ENCODE measurements around the gene CHST3.
"Not testable (repeated sequence)": the region's sequence is repeated elsewhere in the genome, so short reads cannot be mapped to it uniquely, and the experiment has no call there.

CHST3 gene

DNA sequence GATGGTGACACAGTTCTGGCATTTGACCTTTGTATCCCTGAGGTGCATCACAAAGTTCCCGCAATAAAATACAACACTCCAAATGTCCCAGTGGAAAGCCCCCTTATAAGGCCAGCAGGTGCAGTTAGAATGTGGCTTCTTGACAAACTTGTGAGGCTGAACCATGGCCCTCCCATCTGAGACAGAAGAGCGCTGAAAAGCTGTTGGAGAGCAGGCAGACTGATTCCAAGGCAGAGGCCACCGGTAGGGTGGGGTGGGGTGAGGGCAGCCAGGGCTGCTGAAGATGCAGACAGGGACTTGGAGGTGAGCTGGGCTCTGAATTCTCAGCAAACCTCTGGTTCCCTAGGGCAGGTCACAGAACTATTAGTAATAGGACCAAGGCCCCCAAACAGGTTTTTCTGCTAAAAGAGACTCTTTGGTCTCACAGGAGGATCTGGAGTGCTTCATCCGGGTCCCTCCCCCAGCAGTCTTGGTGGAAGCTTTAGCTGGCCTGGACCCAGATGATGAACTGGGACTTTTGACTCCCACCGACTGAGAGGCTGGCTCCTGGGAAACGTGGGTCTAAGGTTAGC, 15.6 kb upstream of the CHST3 start:
- no peak for DNase-seq (ENCODE audit: low read depth in 1 of 2, low spot score in 1 of 2)

DNA sequence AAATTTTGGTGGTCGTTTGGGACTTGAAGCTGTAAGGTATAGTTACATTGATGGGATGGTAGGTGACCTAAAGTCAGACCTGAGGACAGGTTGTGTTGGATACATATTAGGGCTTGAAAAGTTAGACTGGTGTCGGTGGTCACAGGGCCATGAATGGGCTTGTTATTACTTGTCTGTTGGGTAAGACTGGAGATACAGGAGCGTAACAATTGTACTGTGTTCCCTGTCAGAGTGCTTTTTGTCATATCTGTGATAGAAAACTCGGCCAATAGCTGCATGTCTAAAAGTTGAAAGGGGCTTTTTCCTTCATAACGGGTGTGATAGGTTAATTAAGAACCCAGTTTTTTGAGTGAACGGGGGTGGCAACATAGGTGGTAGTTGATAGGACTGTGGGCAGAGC, 13.5 kb upstream of the CHST3 start:
- no peak for DNase-seq (ENCODE audit: low read depth in 1 of 2, low spot score in 1 of 2)

DNA sequence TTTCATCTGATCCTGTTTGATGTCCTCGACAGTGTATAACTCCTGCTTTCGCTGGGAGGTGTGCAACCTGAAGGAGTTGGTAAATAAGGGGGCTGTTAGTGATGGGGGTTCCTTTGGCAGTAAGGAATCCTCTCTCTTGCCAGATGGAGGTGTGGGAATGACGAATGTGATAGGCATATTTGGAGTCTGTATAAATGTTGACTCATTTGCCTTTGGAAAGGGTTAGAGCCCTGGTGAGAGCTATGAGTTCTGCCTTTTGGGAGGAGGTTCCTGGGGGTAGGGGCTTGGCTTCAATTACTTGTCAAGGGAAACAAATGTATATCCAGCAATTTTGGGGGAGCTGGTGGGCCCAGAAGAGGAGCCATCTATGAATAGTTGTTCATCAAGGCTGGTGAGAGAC, 11.4 kb upstream of the CHST3 start:
- no peak for DNase-seq (ENCODE audit: low read depth in 1 of 2, low spot score in 1 of 2)

DNA sequence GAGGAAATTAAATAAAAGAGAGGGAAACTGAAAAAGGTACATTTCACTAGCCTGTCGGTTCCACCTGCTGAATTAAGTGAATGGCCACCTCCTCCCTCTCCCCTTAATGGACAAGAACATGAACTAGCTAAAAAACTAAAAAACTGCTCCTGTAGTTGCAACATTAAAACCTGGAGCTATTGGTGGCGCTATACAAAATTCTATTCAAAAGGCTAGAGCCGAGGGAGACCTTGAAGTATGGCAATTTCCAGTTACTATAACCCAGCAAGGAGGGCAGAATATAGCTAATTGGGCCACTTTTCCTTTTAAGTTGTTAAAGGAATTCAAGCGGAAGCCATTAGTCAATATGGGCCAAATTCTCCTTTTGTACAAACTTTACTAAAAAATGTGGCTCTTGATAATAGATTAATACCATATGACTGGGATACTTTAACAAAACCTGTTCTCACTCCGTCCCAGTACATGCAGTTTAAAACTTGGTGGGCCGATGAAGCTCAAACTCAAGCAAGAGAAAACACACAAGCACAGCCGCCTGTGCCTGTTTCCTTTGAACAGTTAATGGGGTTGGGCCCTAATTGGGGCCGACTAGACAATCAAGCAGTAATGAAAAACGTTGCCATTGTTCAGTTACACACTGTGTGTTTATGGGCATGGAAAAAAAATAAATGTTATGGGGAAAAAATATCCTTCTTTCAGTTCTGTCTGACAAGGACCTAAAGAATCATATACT, 6.5 kb upstream of the CHST3 start:
- DNase-seq (ENCODE audit: low read depth in 1 of 2, low spot score in 1 of 2) = no peak

DNA sequence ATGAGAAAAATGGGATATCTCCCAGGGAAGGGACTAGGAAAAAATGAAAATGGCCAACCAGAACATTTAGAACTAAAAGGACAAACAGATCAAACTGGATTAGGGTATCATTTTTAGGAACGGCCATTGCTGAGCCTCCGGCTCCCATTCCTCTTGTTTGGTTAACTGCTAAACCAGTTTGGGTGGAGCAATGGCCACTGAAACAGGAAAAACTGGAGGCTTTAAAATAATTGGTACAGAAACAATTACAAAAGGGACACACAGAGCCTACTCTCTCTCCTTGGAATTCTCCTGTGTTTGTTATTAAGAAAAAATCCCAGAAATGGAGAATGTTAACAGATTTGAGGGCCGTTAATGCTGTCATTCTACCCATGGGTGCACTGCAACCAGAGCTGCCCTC, 4.7 kb upstream of the CHST3 start:
- no peak for DNase-seq (ENCODE audit: low read depth in 1 of 2, low spot score in 1 of 2)

DNA sequence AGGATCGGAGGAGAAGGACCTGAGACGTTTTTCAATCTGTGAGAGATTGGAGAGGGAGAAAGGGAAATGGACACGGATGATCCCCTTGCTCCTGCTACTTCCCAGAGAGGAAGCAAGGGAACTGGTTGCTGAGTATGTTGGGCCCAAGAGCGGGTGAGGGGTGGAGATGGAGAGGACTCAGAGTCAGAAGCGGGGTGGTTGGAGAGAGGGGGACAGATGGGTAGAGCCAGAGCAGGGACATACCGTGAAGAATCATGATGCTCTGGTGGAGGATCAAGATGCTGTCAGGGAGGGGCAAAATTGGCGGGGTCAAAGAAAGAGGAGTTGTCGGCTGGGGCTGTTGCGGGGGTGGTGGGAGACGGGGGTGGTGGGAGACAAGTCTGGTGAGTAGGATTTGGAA, 2.4 kb upstream of the CHST3 start:
- DNase-seq (ENCODE audit: low read depth in 1 of 2, low spot score in 1 of 2) = no peak

DNA sequence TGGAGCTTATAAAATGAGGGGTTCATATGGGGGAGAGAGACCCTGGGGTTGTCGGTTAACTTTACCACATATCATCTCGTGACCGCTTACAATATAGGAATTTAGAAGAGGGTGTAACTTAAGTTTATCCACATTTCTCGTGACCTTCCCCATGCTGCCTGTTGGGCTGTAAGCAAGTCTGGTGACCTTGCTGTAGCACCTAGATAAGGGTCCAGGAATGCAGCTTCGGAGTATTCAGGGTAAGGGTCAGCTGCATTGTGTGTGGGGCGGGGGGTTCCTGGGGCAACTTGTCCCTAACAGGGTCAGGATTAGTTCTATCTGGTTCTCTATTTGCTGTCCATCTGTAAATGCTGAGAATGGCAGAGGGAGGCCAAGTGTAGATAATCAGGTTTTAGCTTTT, 1.3 kb upstream of the CHST3 start:
- no peak for DNase-seq (ENCODE audit: low read depth in 1 of 2, low spot score in 1 of 2)

DNA sequence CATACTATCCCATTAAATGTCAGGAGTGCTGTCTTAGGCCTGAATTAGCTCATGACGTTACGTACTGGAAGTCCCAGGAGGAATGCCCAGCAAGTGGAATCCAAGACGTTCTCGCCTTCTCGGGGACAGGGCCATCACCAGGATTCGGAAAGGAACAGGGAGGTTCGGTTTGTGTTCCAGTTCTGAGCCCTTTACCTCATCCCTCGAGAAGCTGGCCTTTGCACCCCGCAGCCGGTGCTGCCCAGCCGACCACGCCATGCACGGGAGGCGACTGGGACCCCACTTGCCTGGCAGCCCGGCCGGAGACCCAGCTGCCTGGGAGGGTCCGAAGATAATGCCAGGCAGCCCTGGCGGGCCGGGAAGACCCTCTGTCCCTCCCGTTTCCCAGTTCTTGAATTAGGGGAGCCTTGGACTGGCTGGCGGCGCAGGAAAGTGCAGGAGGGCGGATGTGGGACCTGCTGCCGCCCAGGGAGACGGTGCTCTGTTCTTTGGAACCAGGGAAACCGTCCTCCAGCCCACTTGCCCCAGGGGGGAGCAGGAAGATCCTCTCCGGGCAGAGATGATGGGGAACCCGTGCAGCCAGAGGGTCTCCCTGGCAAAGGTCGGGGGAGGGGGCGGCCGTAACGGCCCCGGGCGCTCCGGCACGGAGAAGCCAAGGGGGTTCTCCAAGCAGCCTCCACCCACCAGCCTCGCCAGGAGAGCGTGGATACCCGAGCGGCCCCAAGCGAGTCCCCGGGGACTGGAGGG, 671 bp upstream of the CHST3 start:
- DNase-seq (ENCODE audit: low read depth in 1 of 2, low spot score in 1 of 2) = no peak

DNA sequence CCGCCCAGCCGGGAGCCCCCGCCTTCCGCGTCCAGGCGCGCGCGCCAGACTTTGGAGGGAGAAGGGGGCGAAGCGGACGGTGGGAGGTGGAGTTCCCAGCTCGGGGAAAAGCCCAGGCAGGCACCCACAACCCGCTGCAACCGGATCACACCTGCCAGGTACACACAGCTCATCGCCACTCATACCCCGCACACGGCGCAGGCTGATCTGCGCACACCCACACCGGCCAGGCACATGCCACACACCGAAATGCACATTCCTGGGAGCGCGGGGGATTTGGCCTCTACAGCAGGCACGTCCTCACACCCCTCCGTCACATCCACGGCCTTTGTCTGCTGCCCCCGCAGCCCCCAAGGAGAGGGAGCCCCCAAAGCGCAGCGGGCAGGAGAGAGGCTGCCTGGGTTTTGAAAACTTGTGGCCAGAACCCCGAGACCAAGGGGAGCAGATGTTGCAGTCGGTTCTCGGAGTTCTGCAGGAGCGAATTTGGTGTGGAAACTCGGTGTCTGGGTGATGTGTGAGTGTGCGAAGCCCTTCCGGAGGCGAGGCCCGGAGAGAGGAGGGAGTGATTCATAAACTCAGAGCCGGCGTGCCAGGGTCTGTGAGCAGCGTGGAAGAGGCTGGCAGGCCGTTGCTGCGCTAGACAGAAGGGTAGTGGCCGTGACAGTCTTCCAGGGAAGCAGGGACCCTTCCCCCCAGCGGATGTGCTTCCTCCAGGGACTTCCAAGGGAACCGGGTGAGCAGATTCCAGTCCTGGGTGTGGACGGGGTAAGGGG, 734 bp downstream of the CHST3 start:
- peak in 1 of 2 donors; percentile 34 for DNase-seq (ENCODE audit: low read depth in 1 of 2, low spot score in 1 of 2)

DNA sequence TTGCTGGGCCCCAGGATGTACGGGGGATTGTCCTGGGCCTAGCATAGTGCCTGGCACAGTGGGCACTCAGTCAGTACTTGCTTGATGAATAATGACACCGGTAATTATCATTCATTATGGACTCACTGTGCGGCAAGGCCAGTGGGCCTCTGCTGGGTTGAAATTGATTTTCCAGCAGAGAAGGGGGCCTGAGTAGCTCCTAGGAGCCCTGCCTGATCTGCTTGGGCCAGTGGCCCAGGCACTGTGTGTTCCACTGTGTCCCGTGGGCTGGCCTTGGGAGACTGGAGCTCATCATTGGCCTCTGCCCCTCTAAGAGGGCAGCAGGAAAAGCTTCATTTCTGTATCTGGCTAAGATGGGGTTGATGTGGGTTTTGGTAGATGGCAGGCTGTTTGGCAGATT, 1.4 kb downstream of the CHST3 start:
- DNase-seq (ENCODE audit: low read depth in 1 of 2, low spot score in 1 of 2) = no peak

DNA sequence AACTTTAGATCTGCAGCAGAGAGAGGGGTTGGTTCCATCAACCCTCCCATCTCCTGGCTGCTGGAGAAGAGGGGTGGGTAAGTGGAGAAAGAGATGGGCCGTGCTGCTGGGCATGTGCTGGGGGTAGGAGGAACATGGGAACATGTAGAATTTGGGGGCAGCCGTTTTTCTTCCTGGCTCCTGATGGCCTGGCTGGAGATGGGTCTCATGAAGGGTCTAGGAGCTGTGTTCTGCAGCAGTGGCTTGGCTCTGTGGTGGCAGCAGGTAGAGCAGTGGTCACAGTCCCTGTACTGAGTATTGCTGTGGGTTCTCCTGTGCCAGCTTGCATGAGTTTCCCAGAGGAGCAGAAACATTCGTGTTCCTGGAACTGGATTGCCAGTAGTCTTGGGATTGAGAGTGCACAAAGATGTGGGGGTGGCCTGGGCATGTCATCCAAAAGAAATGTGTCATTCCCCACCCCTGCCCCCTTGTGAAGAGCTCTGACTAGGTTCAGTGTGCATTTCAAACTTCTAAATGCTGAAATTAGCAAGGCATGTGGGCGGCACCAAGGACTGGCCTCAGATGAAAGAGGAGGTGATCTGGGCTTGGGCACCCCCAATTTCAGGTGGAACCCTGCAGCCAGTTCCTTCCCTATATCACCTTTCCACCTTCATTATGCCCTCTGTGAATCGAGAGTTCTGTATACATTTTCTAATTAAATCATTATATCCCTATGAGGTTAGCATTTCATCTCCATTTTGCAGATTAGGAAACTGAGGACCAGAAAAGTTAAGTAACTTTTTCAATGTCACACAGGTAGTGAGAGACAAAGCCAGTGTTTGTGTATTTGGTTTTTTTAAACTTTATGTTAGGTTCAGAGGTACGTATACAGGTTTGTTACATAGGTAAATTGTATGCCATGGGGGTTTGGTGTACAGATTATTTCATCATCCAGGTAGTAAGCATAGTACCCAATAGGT, 2.1 kb downstream of the CHST3 start:
- no peak for DNase-seq (ENCODE audit: low read depth in 1 of 2, low spot score in 1 of 2)

DNA sequence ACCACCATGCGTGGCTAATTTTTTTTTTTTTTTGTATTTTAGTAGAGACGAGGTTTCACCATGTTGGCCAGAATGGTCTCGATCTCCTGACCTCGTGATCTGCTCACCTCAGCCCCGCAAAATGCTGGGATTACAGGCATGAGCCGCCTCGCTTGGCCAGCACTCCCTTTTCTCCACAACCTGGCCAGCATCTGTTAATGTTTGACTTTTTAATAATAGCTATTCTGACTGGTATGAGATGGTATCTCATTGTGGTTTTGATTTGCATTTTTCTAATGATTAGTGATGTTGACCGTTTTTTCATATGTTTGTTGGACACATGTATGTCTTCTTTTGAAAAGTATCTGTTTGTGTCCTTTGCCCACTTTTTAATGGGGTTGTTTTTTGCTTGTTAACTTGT, 3.8 kb downstream of the CHST3 start:
- DNase-seq (ENCODE audit: low read depth in 1 of 2, low spot score in 1 of 2) = not testable (repeated sequence)

DNA sequence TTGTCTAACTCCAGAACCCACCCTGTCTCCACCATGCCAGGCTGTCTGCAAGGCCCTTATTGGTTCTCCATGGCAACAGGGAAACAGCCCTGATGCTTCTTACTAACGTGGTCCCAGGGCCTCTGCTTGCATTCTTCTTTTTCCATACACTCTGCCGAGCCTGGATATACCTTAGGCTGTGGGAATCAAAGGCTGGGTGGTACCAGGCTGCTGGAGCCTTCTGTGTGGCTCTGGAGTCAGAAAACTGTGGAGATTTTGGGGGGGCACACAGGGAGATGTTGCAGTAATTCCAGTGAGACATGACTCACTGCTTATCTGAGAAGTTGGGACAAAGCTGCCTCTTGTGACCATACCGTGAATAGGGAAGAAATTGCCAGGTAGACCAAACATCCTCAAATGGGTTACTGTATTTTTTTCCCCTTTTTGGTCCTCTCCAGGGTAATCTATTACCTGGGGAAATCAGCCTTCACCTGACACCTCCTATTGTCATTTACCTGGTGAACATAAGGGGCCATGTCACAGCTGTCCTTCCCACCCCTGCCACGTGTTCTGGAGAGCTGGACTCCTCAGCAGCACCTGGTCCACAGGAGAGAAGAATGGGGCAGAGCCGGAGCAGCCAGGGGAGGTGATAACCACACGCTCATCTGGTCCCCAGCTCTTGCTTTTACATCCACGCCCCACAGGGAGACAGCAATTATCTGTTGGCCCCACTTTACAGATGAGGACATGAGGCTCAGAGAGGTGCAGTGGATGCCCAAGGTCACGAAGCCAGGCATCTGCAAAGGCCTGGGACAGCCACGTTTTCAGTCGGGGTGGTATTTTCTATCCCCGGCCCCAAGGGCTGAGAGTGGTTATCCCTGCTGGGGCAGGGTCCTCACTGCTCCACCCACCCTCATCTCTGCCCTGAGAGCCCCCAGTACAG, 4.6 kb downstream of the CHST3 start:
- DNase-seq (ENCODE audit: low read depth in 1 of 2, low spot score in 1 of 2) = no peak

DNA sequence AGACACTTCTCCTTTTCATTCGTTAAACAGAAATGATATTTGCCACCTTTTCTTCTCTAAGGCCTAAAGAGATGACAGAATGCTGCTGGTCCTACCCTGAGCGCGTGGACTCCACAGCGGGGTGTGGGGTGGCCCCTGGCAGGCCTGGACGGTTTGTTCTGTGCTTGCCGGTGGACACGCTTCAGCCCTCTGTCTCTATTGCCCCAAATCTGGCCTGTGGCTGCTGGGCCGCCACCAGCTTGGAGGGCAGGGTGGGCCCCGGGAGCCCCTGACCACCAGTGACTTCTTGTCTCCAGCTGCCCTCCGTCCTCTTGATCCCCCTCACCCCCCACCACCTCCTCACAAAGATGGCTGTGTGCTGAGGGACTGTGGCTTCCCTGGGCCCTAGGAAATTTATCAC, 5.7 kb downstream of the CHST3 start:
- DNase-seq (ENCODE audit: low read depth in 1 of 2, low spot score in 1 of 2) = no peak

DNA sequence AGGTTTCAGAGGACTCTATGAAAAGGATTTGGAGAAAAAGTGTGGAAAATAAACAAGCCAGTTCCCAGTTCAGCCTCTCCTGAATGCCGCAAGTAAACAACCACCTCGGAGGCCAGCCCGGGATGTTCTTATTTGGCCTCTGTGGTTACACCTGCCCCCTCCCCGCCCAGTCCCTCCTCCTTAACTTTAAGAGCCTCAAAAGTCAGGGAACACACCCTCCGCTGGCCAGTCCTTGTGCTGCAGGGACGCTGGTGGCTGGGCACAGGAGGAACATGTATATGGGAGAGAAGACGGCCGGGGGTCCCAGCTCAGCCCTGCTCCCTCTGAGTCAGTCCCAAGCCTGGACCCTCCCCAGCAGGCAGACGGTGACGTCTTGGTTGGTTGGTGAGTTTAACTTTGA, 6.1 kb downstream of the CHST3 start:
- DNase-seq (ENCODE audit: low read depth in 1 of 2, low spot score in 1 of 2) = no peak

DNA sequence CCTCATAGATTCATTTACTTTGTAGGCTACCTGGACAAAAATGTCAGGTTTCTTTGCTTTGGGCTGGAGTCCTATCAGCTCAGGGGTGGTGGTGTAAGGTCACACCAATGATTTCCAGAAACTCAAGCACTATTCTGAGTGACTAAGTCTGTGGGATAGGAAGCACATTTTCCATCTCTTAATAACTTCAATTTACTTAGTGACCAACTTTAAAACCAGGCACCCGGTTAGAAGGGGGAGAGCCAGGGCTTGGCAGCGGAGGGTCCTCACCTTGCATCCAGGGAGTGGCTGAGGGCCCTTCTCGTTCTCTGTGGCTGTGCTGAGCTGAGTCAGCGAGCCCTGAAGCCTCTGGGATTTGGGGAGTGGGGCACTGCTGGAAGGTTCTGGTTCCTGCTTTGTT, 6.7 kb downstream of the CHST3 start:
- DNase-seq (ENCODE audit: low read depth in 1 of 2, low spot score in 1 of 2) = no peak

DNA sequence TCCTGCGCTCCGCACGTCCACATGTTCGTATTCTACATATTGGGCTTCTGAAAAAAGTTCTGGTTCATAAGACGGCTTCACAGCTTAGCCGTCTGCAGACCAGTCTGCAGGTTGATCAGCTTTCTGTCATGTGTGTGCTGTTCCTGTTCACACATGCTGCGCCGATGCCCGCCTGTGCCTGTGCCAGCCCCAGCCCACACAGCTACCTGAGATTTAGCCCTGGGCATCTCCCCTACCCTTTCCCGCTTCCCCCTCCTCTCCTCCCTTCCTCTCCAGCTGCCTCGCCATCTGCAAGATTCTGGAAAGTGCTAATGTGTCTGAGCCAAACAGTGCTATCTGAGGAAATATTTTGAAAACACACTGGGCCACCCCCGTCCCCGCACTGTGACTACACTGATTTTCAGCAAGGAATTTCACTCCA, 7.1 kb downstream of the CHST3 start:
- DNase-seq (ENCODE audit: low read depth in 1 of 2, low spot score in 1 of 2) = no peak

DNA sequence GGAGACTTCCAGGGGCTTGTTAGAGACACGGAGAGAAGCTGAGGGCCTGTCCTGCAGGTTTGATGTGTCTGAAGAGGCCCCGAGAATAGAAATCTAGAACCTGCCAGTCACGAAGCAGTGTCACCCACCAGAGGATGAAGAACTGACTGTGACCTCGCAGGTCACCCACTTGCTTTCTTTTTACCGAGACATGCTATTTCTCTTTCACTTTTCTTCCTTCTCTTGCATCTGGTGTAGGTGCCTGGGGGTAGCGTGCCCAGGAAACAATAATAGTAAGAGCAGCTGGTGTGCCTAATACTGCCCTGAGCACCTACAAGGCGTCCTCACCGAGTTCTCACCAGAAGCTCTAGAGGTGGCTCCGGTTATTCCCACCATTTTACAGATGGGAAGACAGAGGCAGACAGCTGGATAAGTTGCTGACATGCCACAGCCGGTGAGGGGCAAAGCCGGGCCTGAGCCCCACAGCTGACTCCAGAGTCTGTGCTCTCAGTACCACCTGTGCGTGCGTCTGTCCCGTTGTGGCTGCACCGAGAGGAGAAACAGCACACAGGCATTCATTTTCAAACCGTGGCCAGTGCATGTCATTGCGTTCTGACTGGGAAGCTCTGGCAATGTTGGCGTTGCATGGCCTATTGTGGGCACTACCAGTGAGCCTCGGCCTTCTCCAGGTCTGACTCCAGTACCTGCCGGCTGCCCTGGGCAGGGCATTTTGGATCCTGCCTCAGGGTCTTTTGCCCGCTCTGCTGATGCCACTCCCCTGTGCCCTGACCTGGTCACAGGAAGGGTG, 7.8 kb downstream of the CHST3 start:
- DNase-seq (ENCODE audit: low read depth in 1 of 2, low spot score in 1 of 2) = no peak

All from stimulated activated CD4-positive, alpha-beta T cell treated with anti-CD3 and anti-CD28 coated beads, Interleukin-15, amount 100 ng/mL, for 1 hour (primary cell).